Bone marrow (tissue), 2 donors: ENCODE data around the gene ITGA7.
A peak's percentile ranks its signal among the peaks of the same experiment; 100 is the strongest.

Experiments
- DNase-seq, 2 donors: peaks; one replicate each; lab custom pipeline; 2025; lab: John Stamatoyannopoulos, UW

Gene ITGA7

DNA sequence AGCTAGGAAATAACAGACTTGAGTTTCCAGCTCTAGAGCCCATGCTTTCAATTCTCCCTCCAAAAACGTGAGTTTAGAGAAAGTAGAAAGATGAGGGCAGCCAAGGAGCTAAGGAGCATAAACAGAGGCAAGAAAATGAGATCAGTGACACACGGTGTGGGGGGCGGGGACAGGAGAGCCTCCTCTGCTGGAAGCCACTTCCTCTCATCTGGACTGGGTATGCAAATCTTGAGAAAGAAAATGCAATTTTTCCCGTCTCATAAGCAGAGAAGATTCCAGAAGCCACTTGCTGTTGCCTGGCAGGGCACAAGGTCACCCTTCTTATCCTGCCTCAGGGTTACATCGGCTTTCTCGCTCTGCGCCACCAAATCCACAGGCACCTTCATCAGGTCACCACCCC is 65.0 kb downstream of the ITGA7 start:
- peak in 1 of 2 donors; percentile 28 for DNase-seq

DNA sequence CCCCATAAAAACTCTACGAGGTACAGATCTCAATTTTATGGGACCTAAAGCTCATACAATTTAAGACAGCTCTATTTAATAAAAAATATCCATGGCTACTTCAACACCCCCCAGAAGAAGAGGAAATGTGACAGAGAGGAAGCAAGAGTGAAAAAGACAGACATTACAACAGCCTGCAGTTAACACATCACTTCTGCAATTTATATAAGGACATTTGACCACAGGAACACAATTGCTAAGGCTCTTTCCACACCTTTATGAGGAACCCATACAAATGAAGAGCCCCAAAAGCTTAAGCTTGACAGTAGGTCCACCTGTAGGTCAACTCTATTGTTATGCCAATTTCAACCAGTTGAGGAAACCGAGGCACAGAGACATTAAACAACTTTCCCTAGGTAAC is 65.4 kb downstream of the ITGA7 start:
- DNase-seq = peak in 1 of 2 donors; percentile 12

DNA sequence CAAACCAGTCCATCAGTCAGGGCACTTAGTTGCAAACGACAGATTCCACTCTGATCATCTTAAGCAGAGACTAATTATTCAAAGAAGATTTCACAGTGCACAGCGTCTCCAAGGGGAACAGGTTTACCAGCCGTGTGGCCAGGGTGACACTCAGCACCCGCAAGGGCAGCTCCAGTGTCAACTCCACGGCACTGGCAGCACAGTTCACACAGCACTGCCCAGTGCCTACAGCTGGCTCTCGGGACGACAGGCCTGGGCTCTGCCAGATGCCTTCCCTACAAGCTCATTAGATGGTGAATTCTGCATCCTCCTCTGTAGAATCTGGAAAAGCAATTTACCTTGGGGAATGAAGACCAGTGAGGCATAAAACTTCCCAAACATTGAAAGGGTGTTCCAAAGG is 66.1 kb downstream of the ITGA7 start:
- no peak for DNase-seq

DNA sequence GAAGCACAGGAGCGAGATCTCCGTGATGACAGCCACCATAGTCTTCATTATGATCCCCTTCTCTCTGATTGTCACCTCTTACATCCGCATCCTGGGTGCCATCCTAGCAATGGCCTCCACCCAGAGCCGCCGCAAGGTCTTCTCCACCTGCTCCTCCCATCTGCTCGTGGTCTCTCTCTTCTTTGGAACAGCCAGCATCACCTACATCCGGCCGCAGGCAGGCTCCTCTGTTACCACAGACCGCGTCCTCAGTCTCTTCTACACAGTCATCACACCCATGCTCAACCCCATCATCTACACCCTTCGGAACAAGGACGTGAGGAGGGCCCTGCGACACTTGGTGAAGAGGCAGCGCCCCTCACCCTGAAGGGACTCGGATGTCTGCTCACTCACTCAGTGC is 70.2 kb downstream of the ITGA7 start:
- DNase-seq = no peak

DNA sequence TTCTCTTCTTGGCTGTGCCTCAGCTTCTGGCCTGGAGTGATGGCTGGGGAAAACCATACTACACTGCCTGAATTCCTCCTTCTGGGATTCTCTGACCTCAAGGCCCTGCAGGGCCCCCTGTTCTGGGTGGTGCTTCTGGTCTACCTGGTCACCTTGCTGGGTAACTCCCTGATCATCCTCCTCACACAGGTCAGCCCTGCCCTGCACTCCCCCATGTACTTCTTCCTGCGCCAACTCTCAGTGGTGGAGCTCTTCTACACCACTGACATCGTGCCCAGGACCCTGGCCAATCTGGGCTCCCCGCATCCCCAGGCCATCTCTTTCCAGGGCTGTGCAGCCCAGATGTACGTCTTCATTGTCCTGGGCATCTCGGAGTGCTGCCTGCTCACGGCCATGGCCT is 70.9 kb downstream of the ITGA7 start, which contains the start of gene OR10P1:
OR10P1 (plus strand) TSS at position 40 of the 400 bp plus-strand sequence; CDS start at position 40, 0 bp downstream.
- no peak for DNase-seq

DNA sequence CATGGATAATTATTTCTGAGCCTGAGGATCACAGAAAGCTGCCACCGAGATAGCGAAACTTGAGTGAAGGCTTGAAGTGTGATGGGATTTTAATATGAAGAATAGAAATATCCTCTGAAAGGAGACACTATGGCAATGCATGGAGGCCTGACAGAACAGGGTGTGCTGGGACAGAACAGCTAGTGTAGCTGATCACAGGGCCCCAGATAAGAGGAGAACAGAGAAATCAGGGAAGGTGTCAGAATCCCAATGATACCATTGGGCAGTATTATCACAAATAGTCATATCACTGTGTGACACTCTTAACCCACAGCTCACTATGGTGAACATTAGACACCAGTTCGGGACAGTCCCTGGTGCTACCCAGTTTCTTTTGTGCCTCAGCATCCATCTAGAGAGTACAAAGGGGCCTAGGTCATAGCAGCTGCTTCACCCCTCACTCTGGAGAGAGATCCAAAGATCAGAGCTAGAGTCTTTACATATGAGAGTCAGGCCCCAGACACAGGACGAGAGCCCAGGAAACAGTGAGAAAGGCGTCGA is 71.5 kb downstream of the ITGA7 start:
- no peak for DNase-seq
